DMS153 treated with DMSO at 0.1 percent for 48 hours (cell line): ENCODE data around the gene KIF5A.

ENCODE experiments used
- DNase-seq: peaks from one replicate; lab custom pipeline; 2025; ENCODE audit not compliant: unreplicated experiment; lab: John Stamatoyannopoulos, UW

Gene KIF5A

GRCh38 chr12:57519796-57520052, 30.1 kb upstream of the KIF5A start:
- DNase-seq, result no peak

GRCh38 chr12:57520053-57520818, 29.6 kb upstream of the KIF5A start, which contains the start of gene DDIT3:
TSS of gene DDIT3 (minus strand) at chr12:57520514. CDS start at chr12:57517406, 3,108 bp downstream.
- peak; percentile 97 for DNase-seq

- DNase-seq, result no peak
Measured at GRCh38 chr12:57521525-57522010, 28.3 kb upstream of the KIF5A start.

- DNase-seq, result peak; percentile 80
Measured at GRCh38 chr12:57522011-57522886, 27.6 kb upstream of the KIF5A start, which contains the start of gene MBD6. TSS of gene MBD6 (plus strand) at chr12:57522824. CDS start at chr12:57524304, 1,480 bp downstream.

- no peak for DNase-seq
Measured at GRCh38 chr12:57522887-57523705, 26.7 kb upstream of the KIF5A start.

GRCh38 chr12:57523706-57524614, 25.9 kb upstream of the KIF5A start:
- no peak for DNase-seq

- no peak for DNase-seq
Measured at GRCh38 chr12:57524814-57525614, 24.8 kb upstream of the KIF5A start.

GRCh38 chr12:57525615-57526383, 24.0 kb upstream of the KIF5A start:
- DNase-seq, result no peak

GRCh38 chr12:57526477-57527126, 23.2 kb upstream of the KIF5A start:
- no peak for DNase-seq

- DNase-seq, result no peak
Measured at GRCh38 chr12:57527184-57527583, 22.7 kb upstream of the KIF5A start.

- no peak for DNase-seq
Measured at GRCh38 chr12:57528176-57528575, 21.7 kb upstream of the KIF5A start.

- DNase-seq, result no peak
Measured at GRCh38 chr12:57528831-57529555, 20.9 kb upstream of the KIF5A start.

- DNase-seq, result no peak
Measured at GRCh38 chr12:57529831-57530230, 20.0 kb upstream of the KIF5A start.

GRCh38 chr12:57530396-57531142, 19.3 kb upstream of the KIF5A start:
- no peak for DNase-seq

GRCh38 chr12:57531836-57532235, 18.0 kb upstream of the KIF5A start:
- DNase-seq, result no peak

GRCh38 chr12:57533108-57533507, 16.7 kb upstream of the KIF5A start:
- DNase-seq, result no peak

- DNase-seq, result no peak
Measured at GRCh38 chr12:57534250-57534649, 15.6 kb upstream of the KIF5A start.
